ENCODE results near the gene NFIA.

Gene NFIA

GRCh38 chr1:61432616-61433388, 350.4 kb downstream of the NFIA start:
- DNase-seq (ENCODE audit: low read depth in 2 of 2), result no peak

- DNase-seq (ENCODE audit: low read depth in 2 of 2), result no peak
Measured at GRCh38 chr1:61433646-61434045, 351.3 kb downstream of the NFIA start.

- no peak for DNase-seq (ENCODE audit: low read depth in 2 of 2)
Measured at GRCh38 chr1:61434276-61434675, 351.9 kb downstream of the NFIA start.

GRCh38 chr1:61435226-61435625, 352.9 kb downstream of the NFIA start:
- DNase-seq (ENCODE audit: low read depth in 2 of 2), result no peak

GRCh38 chr1:61436016-61436415, 353.7 kb downstream of the NFIA start:
- DNase-seq (ENCODE audit: low read depth in 2 of 2), result no peak

- DNase-seq (ENCODE audit: low read depth in 2 of 2), result no peak
Measured at GRCh38 chr1:61436491-61437120, 354.2 kb downstream of the NFIA start.

- no peak for DNase-seq (ENCODE audit: low read depth in 2 of 2)
Measured at GRCh38 chr1:61439234-61439633, 356.9 kb downstream of the NFIA start.

GRCh38 chr1:61441723-61442262, 359.4 kb downstream of the NFIA start:
- DNase-seq (ENCODE audit: low read depth in 2 of 2), result no peak

GRCh38 chr1:61442544-61442943, 360.2 kb downstream of the NFIA start:
- DNase-seq (ENCODE audit: low read depth in 2 of 2), result no peak

GRCh38 chr1:61444288-61444687, 361.9 kb downstream of the NFIA start:
- DNase-seq (ENCODE audit: low read depth in 2 of 2), result no peak

- DNase-seq (ENCODE audit: low read depth in 2 of 2), result no peak
Measured at GRCh38 chr1:61445269-61445825, 363.0 kb downstream of the NFIA start.

GRCh38 chr1:61446531-61446991, 364.2 kb downstream of the NFIA start:
- DNase-seq (ENCODE audit: low read depth in 2 of 2), result no peak

- no peak for DNase-seq (ENCODE audit: low read depth in 2 of 2)
Measured at GRCh38 chr1:61447106-61447967, 365.0 kb downstream of the NFIA start.

- no peak for DNase-seq (ENCODE audit: low read depth in 2 of 2)
Measured at GRCh38 chr1:61447968-61448430, 365.6 kb downstream of the NFIA start.

GRCh38 chr1:61448914-61449313, 366.6 kb downstream of the NFIA start:
- no peak for DNase-seq (ENCODE audit: low read depth in 2 of 2)

- no peak for DNase-seq (ENCODE audit: low read depth in 2 of 2)
Measured at GRCh38 chr1:61449410-61449809, 367.0 kb downstream of the NFIA start.

GRCh38 chr1:61450454-61450853, 368.1 kb downstream of the NFIA start:
- DNase-seq (ENCODE audit: low read depth in 2 of 2), result no peak

- no peak for DNase-seq (ENCODE audit: low read depth in 2 of 2)
Measured at GRCh38 chr1:61450872-61451571, 368.7 kb downstream of the NFIA start.

GRCh38 chr1:61451572-61451968, 369.2 kb downstream of the NFIA start:
- no peak for DNase-seq (ENCODE audit: low read depth in 2 of 2)

GRCh38 chr1:61452176-61453035, 370.0 kb downstream of the NFIA start:
- DNase-seq (ENCODE audit: low read depth in 2 of 2), result no peak

Measured in stimulated activated CD8-positive, alpha-beta memory T cell treated with anti-CD3 and anti-CD28 coated beads, Interleukin-15, amount 100 ng/mL, for 4 hours (primary cell).